OCI-M2 (cell line): ENCODE data around the gene ZC3H11A.
"Not testable (repeated sequence)": the region's sequence is repeated elsewhere in the genome, so short reads cannot be mapped to it uniquely, and the experiment has no call there.

Experiments
- DNase-seq: peaks from one replicate; lab custom pipeline; 2025; ENCODE audit not compliant: unreplicated experiment; lab: John Stamatoyannopoulos, UW

ZC3H11A gene

GRCh38 chr1:203778789-203779188 is 16.6 kb upstream of the ZC3H11A start:
- DNase-seq = no peak

- no peak for DNase-seq
Observed at GRCh38 chr1:203781962-203782361, 13.5 kb upstream of the ZC3H11A start.

GRCh38 chr1:203789966-203790365 is 5.5 kb upstream of the ZC3H11A start:
- no peak for DNase-seq

GRCh38 chr1:203791498-203791897 is 3.9 kb upstream of the ZC3H11A start:
- DNase-seq = no peak

GRCh38 chr1:203792486-203792885 is 2.9 kb upstream of the ZC3H11A start:
- no peak for DNase-seq

GRCh38 chr1:203793561-203793960 is 1.9 kb upstream of the ZC3H11A start:
- not testable (repeated sequence) for DNase-seq

- no peak for DNase-seq
Observed at GRCh38 chr1:203794764-203795440, 521 bp upstream of the ZC3H11A start.

GRCh38 chr1:203796236-203796605 is 798 bp downstream of the ZC3H11A start:
- DNase-seq = no peak

GRCh38 chr1:203797216-203797615 is 1.8 kb downstream of the ZC3H11A start:
- no peak for DNase-seq

- no peak for DNase-seq
Observed at GRCh38 chr1:203797948-203798655, 2.7 kb downstream of the ZC3H11A start.

- no peak for DNase-seq
Observed at GRCh38 chr1:203799157-203799556, 3.7 kb downstream of the ZC3H11A start.

- DNase-seq = no peak
Observed at GRCh38 chr1:203799971-203800370, 4.5 kb downstream of the ZC3H11A start.

- DNase-seq = no peak
Observed at GRCh38 chr1:203805689-203806088, 10.3 kb downstream of the ZC3H11A start.

- no peak for DNase-seq
Observed at GRCh38 chr1:203807196-203807595, 11.8 kb downstream of the ZC3H11A start.

- no peak for DNase-seq
Observed at GRCh38 chr1:203813581-203814341, 18.3 kb downstream of the ZC3H11A start.

GRCh38 chr1:203818399-203818798 is 23.0 kb downstream of the ZC3H11A start:
- DNase-seq = no peak

- DNase-seq = no peak
Observed at GRCh38 chr1:203823306-203823705, 27.9 kb downstream of the ZC3H11A start.

GRCh38 chr1:203826175-203826574 is 30.8 kb downstream of the ZC3H11A start:
- no peak for DNase-seq

- no peak for DNase-seq
Observed at GRCh38 chr1:203828002-203828401, 32.6 kb downstream of the ZC3H11A start.

GRCh38 chr1:203828503-203828902 is 33.1 kb downstream of the ZC3H11A start:
- no peak for DNase-seq

GRCh38 chr1:203829247-203829646 is 33.8 kb downstream of the ZC3H11A start:
- DNase-seq = not testable (repeated sequence)

GRCh38 chr1:203835476-203835875 is 40.1 kb downstream of the ZC3H11A start:
- DNase-seq = no peak
